BLaER1 treated with 17β-estradiol and CSF1 and Interleukin-3, amounts not matched to agents 10 nM and 100 nM (cell line): Measurements from ENCODE around the gene KCMF1.
"Not testable (repeated sequence)": the region's sequence is repeated elsewhere in the genome, so short reads cannot be mapped to it uniquely, and the experiment has no call there.

ENCODE experiments used
- H3K27ac ChIP-seq, 11 experiments: shearing (Covaris generic); formaldehyde crosslinking; 2 replicates each; pipeline ENCODE4 v1.8.1; 2022
- H3K27me3 ChIP-seq, 11 experiments: shearing (Covaris generic); formaldehyde crosslinking; 2 replicates each; pipeline ENCODE4 v1.8.1; 2022
- H3K36me3 ChIP-seq, 11 experiments: shearing (Covaris generic); formaldehyde crosslinking; 2 replicates each; pipeline ENCODE4 v1.8.1; 2022
- H3K4me1 ChIP-seq, 10 experiments: shearing (Covaris generic); formaldehyde crosslinking; 2 replicates each; pipeline ENCODE4 v1.8.1; 2022
- H3K4me2 ChIP-seq, 11 experiments: shearing (Covaris generic); formaldehyde crosslinking; 2 replicates each; pipeline ENCODE4 v1.8.1; 2022
- H3K4me3 ChIP-seq, 10 experiments: shearing (Covaris generic); formaldehyde crosslinking; 2 replicates each; pipeline ENCODE4 v1.8.1; 2022
- H3K9ac ChIP-seq, 11 experiments: shearing (Covaris generic); formaldehyde crosslinking; 2 replicates each; pipeline ENCODE4 v1.8.1; 2022
- H3K9me3 ChIP-seq, 11 experiments: shearing (Covaris generic); formaldehyde crosslinking; replicated peaks in 1 of 11; 2 replicates each; pipeline ENCODE4 v1.8.1; 2022
- H4K20me1 ChIP-seq, 11 experiments: shearing (Covaris generic); formaldehyde crosslinking; 2 replicates each; pipeline ENCODE4 v1.8.1; 2022
- Cebpa-rat ChIP-seq, 11 experiments: shearing (Covaris generic); IDR thresholded peaks; 2 replicates each; pipeline ENCODE4 v1.8.1; 2022

KCMF1 gene

GRCh38 chr2:84939426-84940087, 31.4 kb upstream of the KCMF1 start:
- H3K27ac ChIP-seq: peak overlapping the region; percentile 37 to 82 (median 73); a peak in 21 of 22 replicates
- H3K27me3 ChIP-seq: no peaks in the 10 kb centered on the region
- H3K36me3 ChIP-seq: no peaks in the 10 kb centered on the region
- H4K20me1 ChIP-seq: no peaks in the 10 kb centered on the region
- peak overlapping the region; percentile 12 to 85 (median 61) for H3K4me2 ChIP-seq
- H3K4me3 ChIP-seq: no peak overlapping the region
- peaks cover 0 to 9% (median 0%) of the 10 kb centered on the region in 11 experiments; a peak in 2 of 22 replicates for H3K9me3 ChIP-seq
- peak overlapping the region; percentile 6 to 75 (median 50); a peak in 17 of 22 replicates for H3K9ac ChIP-seq
- peaks cover 26 to 66% (median 43%) of the 10 kb centered on the region in 10 experiments for H3K4me1 ChIP-seq
- TF ChIP-seq Cebpa-rat (IDR thresholded peaks at IDR 0.05): no peak

GRCh38 chr2:84940088-84940470, 30.9 kb upstream of the KCMF1 start:
- no peaks in the 10 kb centered on the region for H3K27me3 ChIP-seq
- H3K9me3 ChIP-seq: peaks cover 0 to 9% (median 0%) of the 10 kb centered on the region in 11 experiments; a peak in 2 of 22 replicates
- peak overlapping the region; percentile 6 to 75 (median 50); a peak in 17 of 22 replicates for H3K9ac ChIP-seq
- no peaks in the 10 kb centered on the region for H3K36me3 ChIP-seq
- TF ChIP-seq Cebpa-rat (IDR thresholded peaks at IDR 0.05): no peak
- H3K27ac ChIP-seq: peak overlapping the region; percentile 37 to 82 (median 73); a peak in 21 of 22 replicates
- peak overlapping the region; percentile 12 to 85 (median 61) for H3K4me2 ChIP-seq
- no peak overlapping the region for H3K4me3 ChIP-seq
- peaks cover 26 to 71% (median 45%) of the 10 kb centered on the region in 10 experiments for H3K4me1 ChIP-seq
- no peaks in the 10 kb centered on the region for H4K20me1 ChIP-seq

GRCh38 chr2:84940831-84941412, 30.0 kb upstream of the KCMF1 start:
- no peaks in the 10 kb centered on the region for H3K36me3 ChIP-seq
- no peaks in the 10 kb centered on the region for H4K20me1 ChIP-seq
- H3K27ac ChIP-seq: peak overlapping the region in 10 of 11 experiments; percentile 6 to 82 (median 52); a peak in 13 of 22 replicates
- H3K4me2 ChIP-seq: peak overlapping the region in 6 of 11 experiments; percentile 1 to 85 (median 61); a peak in 8 of 22 replicates
- H3K27me3 ChIP-seq: no peaks in the 10 kb centered on the region
- peaks cover 0 to 9% (median 0%) of the 10 kb centered on the region in 11 experiments; a peak in 2 of 22 replicates for H3K9me3 ChIP-seq
- H3K9ac ChIP-seq: no peak overlapping the region
- H3K4me3 ChIP-seq: no peak overlapping the region
- TF ChIP-seq Cebpa-rat (IDR thresholded peaks at IDR 0.05): peak in 3 of 11 experiments; percentile 12 to 45 (median 40); a peak in 3 of 22 replicates
- peaks cover 30 to 79% (median 53%) of the 10 kb centered on the region in 10 experiments for H3K4me1 ChIP-seq

- peak overlapping the region in 10 of 11 experiments; percentile 3 to 82 (median 40); a peak in 16 of 22 replicates for H3K27ac ChIP-seq
- H3K9me3 ChIP-seq: peaks cover 0 to 4% (median 0%) of the 10 kb centered on the region in 11 experiments; a peak in 1 of 22 replicates
- H3K9ac ChIP-seq: no peak overlapping the region
- H4K20me1 ChIP-seq: no peaks in the 10 kb centered on the region; a peak in 1 of 22 replicates
- H3K27me3 ChIP-seq: no peaks in the 10 kb centered on the region
- H3K4me3 ChIP-seq: no peak overlapping the region
- no peaks in the 10 kb centered on the region for H3K36me3 ChIP-seq
- H3K4me2 ChIP-seq: peak overlapping the region; percentile 8 to 86 (median 44); a peak in 13 of 22 replicates
- TF ChIP-seq Cebpa-rat (IDR thresholded peaks at IDR 0.05): no peak
- peaks cover 41 to 90% (median 64%) of the 10 kb centered on the region in 10 experiments for H3K4me1 ChIP-seq
Measured at GRCh38 chr2:84942166-84942565, 28.8 kb upstream of the KCMF1 start.

- Histone ChIP-seq H3K4me1 (peaks cover 41 to 92% (median 65%) of the 10 kb centered on the region in 10 experiments), H3K9me3 (no peaks in the 10 kb centered on the region), H3K4me3 (no peak overlapping the region), H3K36me3 (no peaks in the 10 kb centered on the region), H3K27me3 (no peaks in the 10 kb centered on the region), H3K27ac (peak overlapping the region in 10 of 11 experiments; percentile 3 to 82 (median 41); a peak in 18 of 22 replicates), H3K9ac (peak overlapping the region in 3 of 11 experiments; percentile 7 to 50 (median 9); a peak in 3 of 22 replicates), H3K4me2 (peak overlapping the region; percentile 8 to 86 (median 44); a peak in 19 of 22 replicates), H4K20me1 (no peaks in the 10 kb centered on the region; a peak in 1 of 22 replicates)
- no peak for TF ChIP-seq Cebpa-rat (IDR thresholded peaks at IDR 0.05)
Measured at GRCh38 chr2:84942964-84943421, 28.0 kb upstream of the KCMF1 start.

- Histone ChIP-seq H3K9ac (no peak overlapping the region), H3K36me3 (no peaks in the 10 kb centered on the region), H3K4me2 (peak overlapping the region in 3 of 11 experiments; percentile 84 to 86 (median 86); a peak in 6 of 22 replicates), H3K9me3 (no peaks in the 10 kb centered on the region), H3K27ac (peak overlapping the region in 1 of 11 experiments; percentile 75; a peak in 3 of 22 replicates), H3K4me3 (no peak overlapping the region), H4K20me1 (no peaks in the 10 kb centered on the region; a peak in 1 of 22 replicates), H3K4me1 (peaks cover 35 to 79% (median 58%) of the 10 kb centered on the region in 10 experiments), H3K27me3 (no peaks in the 10 kb centered on the region)
- no peak for TF ChIP-seq Cebpa-rat (IDR thresholded peaks at IDR 0.05)
Measured at GRCh38 chr2:84944295-84944909, 26.6 kb upstream of the KCMF1 start.

- peak overlapping the region in 8 of 11 experiments; percentile 37 to 75 (median 60); a peak in 14 of 22 replicates for H3K27ac ChIP-seq
- H3K4me3 ChIP-seq, H3K36me3 ChIP-seq, H4K20me1 ChIP-seq, H3K9me3 ChIP-seq, H3K27me3 ChIP-seq: not testable (repeated sequence)
- H3K4me2 ChIP-seq: peak overlapping the region; percentile 26 to 86 (median 68); a peak in 19 of 22 replicates
- H3K9ac ChIP-seq: peak overlapping the region in 5 of 11 experiments; percentile 37 to 56 (median 50); a peak in 5 of 22 replicates
- peaks cover 26 to 64% (median 45%) of the 10 kb centered on the region in 10 experiments for H3K4me1 ChIP-seq
Measured at GRCh38 chr2:84945838-84946203, 25.1 kb upstream of the KCMF1 start.

- no peaks in the 10 kb centered on the region for H3K27me3 ChIP-seq
- no peaks in the 10 kb centered on the region; a peak in 2 of 22 replicates for H4K20me1 ChIP-seq
- H3K4me2 ChIP-seq: peak overlapping the region; percentile 48 to 76 (median 63)
- TF ChIP-seq Cebpa-rat (IDR thresholded peaks at IDR 0.05): no peak
- no peak overlapping the region for H3K4me3 ChIP-seq
- H3K4me1 ChIP-seq: peaks cover 26 to 58% (median 42%) of the 10 kb centered on the region in 10 experiments
- peak overlapping the region in 9 of 11 experiments; percentile 19 to 75 (median 39); a peak in 18 of 22 replicates for H3K27ac ChIP-seq
- peak overlapping the region in 5 of 11 experiments; percentile 1 to 53 (median 32); a peak in 8 of 22 replicates for H3K9ac ChIP-seq
- 0 out of 22 replicates have a peak, but pooled peaks cover 0 to 3% (median 0%) of the 10 kb centered on the region in 11 experiments for H3K36me3 ChIP-seq
- no peaks in the 10 kb centered on the region for H3K9me3 ChIP-seq
Measured at GRCh38 chr2:84946204-84947009, 24.6 kb upstream of the KCMF1 start.
